Heart right ventricle (tissue), 16 donors: Measurements from ENCODE around the gene POU6F2. TPM values are rescaled to one million over a fixed set of nuclear protein-coding genes. Genes with fewer than 3 reads are reported as not detected.

ENCODE experiments used
- ATAC-seq, 8 donors: fragments of 200-7000 bp; cut with Tn5 transposase; one replicate each; pipeline ENCODE4 v1.9.1; 2020; ENCODE audit warnings: mild to moderate bottlenecking in 8 of 8, moderate library complexity in 8 of 8, moderate number of reproducible peaks in 1 of 8
- DNase-seq, 2 donors: peaks; one replicate each; pipeline ENCODE4 v3.0.0-alpha.2; 2020
- H3K27ac ChIP-seq, 10 donors: fragments of 200-600 bp; sonication (generic) in 2 of 10; one replicate each; pipeline versions ENCODE4 v1.5.0 to v1.8.0; 2020 to 2022; ENCODE audit warnings: mild to moderate bottlenecking in 3 of 10
- H3K27me3 ChIP-seq, 7 donors: fragments of 200-600 bp; one replicate each; pipeline ENCODE4 v1.8.0; 2021 to 2022; ENCODE audit warnings: mild to moderate bottlenecking in 2 of 7
- H3K36me3 ChIP-seq, 9 donors: fragments of 200-600 bp; sonication (generic) in 1 of 9; one replicate each; pipeline versions ENCODE4 v1.5.0 to v1.8.0; 2020 to 2022; ENCODE audit warnings: mild to moderate bottlenecking in 2 of 9
- H3K4me1 ChIP-seq, 9 donors: fragments of 200-600 bp; sonication (generic) in 1 of 9; one replicate each; pipeline versions ENCODE4 v1.5.0 to v1.8.0; 2020 to 2022; ENCODE audit warnings: mild to moderate bottlenecking in 4 of 9
- H3K4me3 ChIP-seq, 10 donors: fragments of 200-600 bp; sonication (generic) in 2 of 10; one replicate each; pipeline versions ENCODE4 v1.5.0 to v1.8.0; 2020 to 2022; ENCODE audit warnings: mild to moderate bottlenecking in 7 of 10, moderate library complexity in 2 of 10
- H3K9me3 ChIP-seq, 11 donors: fragments of 200-600 bp in 10 of 11; sonication (generic) in 2 of 11; one replicate each; pipeline versions ENCODE4 v1.5.0 to v1.8.0; 2013 to 2022; ENCODE audit warnings: mild to moderate bottlenecking in 2 of 11, control low read depth in 1 of 11, moderate library complexity in 1 of 11
- CTCF ChIP-seq, 9 donors: fragments of 200-600 bp; sonication (generic) in 2 of 9; IDR thresholded peaks; one replicate each; pipeline versions ENCODE4 v1.5.0 to v1.8.0; 2021 to 2022; ENCODE audit warnings: antibody characterized with exemption in 9 of 9, mild to moderate bottlenecking in 5 of 9, moderate library complexity in 1 of 9
- WGBS, 2 donors: extraction: QIAGEN DNeasy Blood & Tissue Kit; methylation state at CpG; one replicate each; pipeline ENCODE4 v1.1.7; 2013; ENCODE audit warnings: inconsistent platforms in 1 of 2; 5-methylcytosine and 5-hydroxymethylcytosine counted together
- intact Hi-C, 10 donors: fragments of 100-400 bp; cut with DNase I; formaldehyde crosslinking; loops; one replicate each; pipeline versions ENCODE4 v1.11.1 to v1.14.2; 2022
- polyA plus RNA-seq, 2 donors: library from polyadenylated mRNA; stranded (reverse); fragments of 200-250 nt; gene quantifications; one replicate each; pipeline ENCODE4 v1.2.3, GENCODE V29; 2013
- total RNA-seq, 10 donors: library from RNA; stranded (reverse); fragmentation: NEBNext Ultra II Directional in 3 of 10; extraction: Animal tissue kit (Norgen Biotek cat#: 25700) in 3 of 10; gene quantifications; one replicate each; pipeline versions ENCODE4 v1.2.1 to v1.2.4, GENCODE V29; 2021 to 2023
- donor health status: Arrhythmogenic right ventricular cardiomyopathy.
- donor health status: ischemic (EF 13 %, LVEDD 7.1; RV severe dilation, severe dysfunction).
- donor health status: healthy with polysubstance abuse.
- donor health status: DM: no; HTN: yes; CAD: no.
- donor health status: DM: no; HTN: no; CAD: no.
- donor health status: ischemic (EF 25% LVEDD 6.9; RV normal size, moderate dysfunction).
- donor health status: ischemic (EF 25% LVEDD 5.7; RV mildly dilated, moderate dysfunction).
- donor health status: healthy.
- donor health status: DM: yes; HTN: yes; CAD: no.
- donor health status: Ischemic cardiomyopathy.
- donor health status: ischemic (EF 35%, LVEDD 5.7; RV mildly dilated, moderate dysfunction).
- donor health status: nonischemic (EF 11% LVEDD 7.7; RV severe dilation, severe dysfunction).
- donor health status: DM: yes; HTN: yes; CAD: no.
- donor health status: PGD.
- donor health status: ischemic (EF 29% LVEDD 5.4; RV normal size, mild dysfunction).
- donor health status: nonischemic (EF 23%, LVEDD 6.1; RV moderate dilation, normal function).

POU6F2 gene
- total and polyA plus RNA-seq, 12 donors = under 0.01 to 0.83 (median 0.34) TPM

DNA sequence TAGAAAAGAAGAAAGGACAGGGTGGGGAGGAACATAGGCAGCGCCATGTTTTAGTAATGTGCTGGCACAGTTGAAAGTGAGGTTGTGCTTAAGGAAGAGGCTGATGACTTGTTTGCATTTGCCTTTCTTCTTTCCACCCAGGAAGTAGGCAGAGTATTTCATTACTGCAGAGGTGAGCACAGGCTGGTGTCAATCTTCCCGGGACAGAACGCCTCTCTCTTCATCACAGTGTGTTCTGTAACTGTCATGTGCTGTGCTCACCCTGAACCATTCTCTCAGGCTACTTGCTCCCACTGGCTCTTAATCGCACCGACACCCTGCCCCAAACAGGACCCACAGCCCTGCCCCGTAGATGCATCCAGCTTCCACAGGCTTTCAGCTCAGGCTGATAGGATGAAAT lies 452.7 kb downstream of the POU6F2 start:
- Histone ChIP-seq H3K27ac (no peak overlapping the region), H3K4me1 (no peaks in the 10 kb centered on the region), H3K36me3 (no peaks in the 10 kb centered on the region), H3K4me3 (no peak overlapping the region), H3K27me3 (peaks cover 0 to 7% (median 0%) of the 10 kb centered on the region in 7 donors), H3K9me3 (peaks cover 0 to 6% (median 0%) of the 10 kb centered on the region in 11 donors)
- 85 to 91% methylated on average over 6 of the region's 6 CpGs for WGBS, 2 donors
- intact Hi-C loops = no loop called here
- TF ChIP-seq CTCF (IDR thresholded peaks at IDR 0.05) = no peak
- DNase-seq (no peak), ATAC-seq (no peak)

DNA sequence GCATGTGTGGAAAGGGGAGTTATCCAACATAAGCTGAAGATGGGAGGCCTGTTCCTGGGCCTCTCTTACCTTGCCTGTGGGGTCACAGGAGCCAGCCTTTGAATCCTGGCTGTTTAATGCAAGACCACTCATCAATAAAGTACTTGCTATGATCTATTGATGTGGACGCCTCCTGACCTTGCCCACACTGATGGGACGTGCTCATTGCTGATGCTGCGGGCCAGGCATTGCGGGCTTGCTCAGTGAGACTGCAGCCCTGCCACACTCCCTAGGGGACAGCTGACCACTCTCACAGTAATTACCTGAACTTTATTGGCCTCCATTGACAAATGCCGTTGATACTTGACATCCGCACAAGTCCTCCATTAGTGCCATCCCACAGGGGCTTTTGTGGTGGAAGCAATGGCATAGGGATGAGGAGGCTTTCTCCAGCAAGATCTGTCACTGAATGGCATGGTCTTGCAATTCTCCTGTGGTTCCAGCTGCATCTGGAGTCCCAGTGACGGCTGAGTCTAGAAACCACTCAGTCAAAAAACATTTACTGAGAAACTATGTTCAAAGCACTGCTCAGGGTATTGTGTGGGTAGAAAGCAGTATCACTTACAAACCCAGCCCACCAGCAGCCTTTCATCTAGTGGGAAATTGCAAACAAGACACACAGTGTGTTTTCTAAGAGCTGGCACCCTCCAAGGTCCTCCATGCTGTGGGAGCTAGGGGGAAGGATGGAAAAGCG lies 453.4 kb downstream of the POU6F2 start:
- Histone ChIP-seq H3K9me3 (peaks cover 0 to 6% (median 0%) of the 10 kb centered on the region in 11 donors), H3K4me1 (no peaks in the 10 kb centered on the region), H3K27ac (no peak overlapping the region), H3K36me3 (no peaks in the 10 kb centered on the region), H3K4me3 (no peak overlapping the region), H3K27me3 (peaks cover 0 to 7% (median 0%) of the 10 kb centered on the region in 7 donors)
- intact Hi-C loops = no loop called here
- WGBS, 2 donors = 90 to 92% methylated on average over 8 of the region's 8 CpGs
- DNase-seq (no peak), ATAC-seq (no peak)
- no peak for TF ChIP-seq CTCF (IDR thresholded peaks at IDR 0.05)

DNA sequence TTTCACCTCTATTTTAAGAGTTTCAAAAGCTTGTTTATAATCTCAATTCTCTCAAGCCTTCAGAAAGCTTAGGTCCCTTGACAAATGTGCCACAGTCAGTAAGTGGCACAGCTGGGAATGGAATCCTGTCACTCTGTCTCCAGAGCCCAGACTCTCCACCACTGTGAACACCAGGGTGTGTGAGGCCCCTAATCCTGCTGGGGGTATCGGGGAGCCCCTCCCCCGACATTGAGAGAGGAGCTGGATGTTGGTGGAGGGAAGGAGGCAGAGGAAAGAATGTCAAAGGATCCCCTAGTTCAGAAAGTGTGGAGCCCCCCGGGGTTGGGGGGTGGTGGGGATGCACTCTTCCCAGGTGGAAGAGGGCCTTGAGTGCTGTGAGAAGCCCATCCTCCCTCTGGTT lies 454.7 kb downstream of the POU6F2 start:
- Histone ChIP-seq H3K4me3 (no peak overlapping the region), H3K36me3 (no peaks in the 10 kb centered on the region), H3K27ac (no peak overlapping the region), H3K27me3 (peaks cover 0 to 7% (median 0%) of the 10 kb centered on the region in 7 donors), H3K9me3 (peaks cover 0 to 6% (median 0%) of the 10 kb centered on the region in 11 donors), H3K4me1 (no peaks in the 10 kb centered on the region)
- DNase-seq (no peak), ATAC-seq (no peak)
- intact Hi-C loops = no loop called here
- WGBS, 2 donors = 70 to 82% methylated on average over 3 of the region's 3 CpGs
- TF ChIP-seq CTCF (IDR thresholded peaks at IDR 0.05) = no peak

- Histone ChIP-seq H3K9me3 (peaks cover 0 to 6% (median 0%) of the 10 kb centered on the region in 11 donors), H3K27ac (no peak overlapping the region), H3K27me3 (peaks cover 0 to 7% (median 0%) of the 10 kb centered on the region in 7 donors), H3K4me3 (no peak overlapping the region), H3K36me3 (no peaks in the 10 kb centered on the region), H3K4me1 (no peaks in the 10 kb centered on the region)
- no peak for DNase-seq
- intact Hi-C loops = no loop called here
- no peak for ATAC-seq
- 74 to 77% methylated on average over 13 of the region's 13 CpGs for WGBS, 2 donors
- no peak for TF ChIP-seq CTCF (IDR thresholded peaks at IDR 0.05)
Measured at GRCh38 chr7:39432807-39433416, 455.2 kb downstream of the POU6F2 start.
